Progenitor cell of endocrine pancreas (in vitro differentiated cells): Measurements from ENCODE around the gene TARDBP. TPM values are rescaled to one million over a fixed set of nuclear protein-coding genes. Genes with fewer than 3 reads are reported as not detected.

Source experiments
- DNase-seq: peaks from one replicate; pipeline ENCODE4 v3.0.0; 2021; ENCODE audit warnings: low spot score; ENCODE audit not compliant: unreplicated experiment
- H3K27ac Mint-ChIP-seq: 2 replicates; pipeline ENCODE4 v1.8.0; 2021; ENCODE audit warnings: mild to moderate bottlenecking, moderate library complexity, mixed read lengths
- H3K27me3 Mint-ChIP-seq: 2 replicates; pipeline ENCODE4 v1.8.0; 2021; ENCODE audit warnings: mixed read lengths
- H3K36me3 Mint-ChIP-seq: 2 replicates; pipeline ENCODE4 v1.8.0; 2022; ENCODE audit warnings: mixed read lengths; ENCODE audit not compliant: insufficient read depth
- H3K4me1 Mint-ChIP-seq: 2 replicates; pipeline ENCODE4 v1.8.0; 2021; ENCODE audit warnings: low read depth, mixed read lengths
- H3K4me3 Mint-ChIP-seq: 2 replicates; pipeline ENCODE4 v1.8.0; 2021; ENCODE audit warnings: low read depth, mild to moderate bottlenecking, moderate library complexity, mixed read lengths
- H3K9me3 Mint-ChIP-seq: 2 replicates; pipeline ENCODE4 v1.8.0; 2021; ENCODE audit warnings: low read depth, mixed read lengths
- total RNA-seq: library from RNA; stranded (reverse); gene quantifications from 2 replicates; pipeline ENCODE4 v1.2.1, GENCODE V29; 2021
- TF ChIP-seq, protein P1 (sequence below): fragments of 200-600 bp; sonication (generic); IDR thresholded peaks from one replicate; pipeline ENCODE4 v1.5.0; 2021; ENCODE audit warnings: antibody characterized with exemption, mild to moderate bottlenecking; ENCODE audit not compliant: unreplicated experiment

TARDBP gene
- total RNA-seq, 1 donor from 2014 or later: 197 TPM

DNA sequence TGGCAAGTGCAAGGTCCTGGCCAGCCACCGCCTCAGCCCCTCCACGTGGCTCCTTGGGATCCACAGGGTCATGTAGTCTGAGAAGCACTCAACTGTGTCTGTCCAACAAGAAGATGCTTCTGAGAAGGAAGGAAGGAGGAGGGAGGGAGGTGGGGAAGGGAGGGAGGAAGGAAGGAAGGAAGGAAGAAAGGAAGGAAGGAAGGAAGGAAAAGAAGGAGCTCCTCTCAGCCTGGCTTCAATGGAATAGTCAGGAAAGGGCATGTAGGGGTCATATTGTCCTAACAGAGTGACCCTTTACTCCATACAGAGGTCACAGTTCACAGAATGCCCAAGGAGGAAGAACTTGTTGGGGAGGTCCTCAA is 42.5 kb upstream of the TARDBP start:
- no peak overlapping the region for H3K27ac Mint-ChIP-seq

DNA sequence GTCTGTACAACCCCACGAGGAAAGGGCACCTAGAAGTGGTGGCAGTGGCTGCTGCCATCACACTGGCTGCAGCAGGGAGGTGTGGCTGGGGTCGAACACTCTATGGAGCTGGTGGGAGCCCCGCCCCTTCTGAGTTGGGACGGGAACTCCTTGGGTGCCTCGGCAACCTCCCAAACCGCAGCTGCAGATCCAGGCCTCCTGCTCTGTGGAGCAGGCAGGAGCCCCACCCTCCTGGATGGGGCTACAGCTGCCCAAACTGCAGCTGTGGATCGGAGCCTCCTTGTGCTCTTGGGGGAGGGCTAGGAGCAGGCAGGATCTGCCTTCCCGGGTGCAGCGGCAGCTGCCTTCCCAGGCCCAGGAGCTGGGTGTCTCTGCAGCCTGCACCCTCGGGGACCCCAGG is 38.9 kb upstream of the TARDBP start:
- Mint-ChIP-seq H3K4me3 (no peak overlapping the region), H3K36me3 (no peaks in the 10 kb centered on the region), H3K4me1 (peaks cover 9% of the 10 kb centered on the region), H3K27me3 (peaks cover 6% of the 10 kb centered on the region), H3K27ac (no peak overlapping the region), H3K9me3 (no peaks in the 10 kb centered on the region)
- TF ChIP-seq, protein P1, sequence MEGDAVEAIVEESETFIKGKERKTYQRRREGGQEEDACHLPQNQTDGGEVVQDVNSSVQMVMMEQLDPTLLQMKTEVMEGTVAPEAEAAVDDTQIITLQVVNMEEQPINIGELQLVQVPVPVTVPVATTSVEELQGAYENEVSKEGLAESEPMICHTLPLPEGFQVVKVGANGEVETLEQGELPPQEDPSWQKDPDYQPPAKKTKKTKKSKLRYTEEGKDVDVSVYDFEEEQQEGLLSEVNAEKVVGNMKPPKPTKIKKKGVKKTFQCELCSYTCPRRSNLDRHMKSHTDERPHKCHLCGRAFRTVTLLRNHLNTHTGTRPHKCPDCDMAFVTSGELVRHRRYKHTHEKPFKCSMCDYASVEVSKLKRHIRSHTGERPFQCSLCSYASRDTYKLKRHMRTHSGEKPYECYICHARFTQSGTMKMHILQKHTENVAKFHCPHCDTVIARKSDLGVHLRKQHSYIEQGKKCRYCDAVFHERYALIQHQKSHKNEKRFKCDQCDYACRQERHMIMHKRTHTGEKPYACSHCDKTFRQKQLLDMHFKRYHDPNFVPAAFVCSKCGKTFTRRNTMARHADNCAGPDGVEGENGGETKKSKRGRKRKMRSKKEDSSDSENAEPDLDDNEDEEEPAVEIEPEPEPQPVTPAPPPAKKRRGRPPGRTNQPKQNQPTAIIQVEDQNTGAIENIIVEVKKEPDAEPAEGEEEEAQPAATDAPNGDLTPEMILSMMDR: no peak
- no peak for DNase-seq

More for the DNA sequence above, 42.5 kb upstream of the TARDBP start:
- no peak overlapping the region for H3K4me3 Mint-ChIP-seq
- no peaks in the 10 kb centered on the region for H3K9me3 Mint-ChIP-seq
- peaks cover 11% of the 10 kb centered on the region for H3K27me3 Mint-ChIP-seq
- TF ChIP-seq, protein P1: no peak
- no peak for DNase-seq
- no peaks in the 10 kb centered on the region for H3K36me3 Mint-ChIP-seq
- peaks cover 18% of the 10 kb centered on the region for H3K4me1 Mint-ChIP-seq

DNA sequence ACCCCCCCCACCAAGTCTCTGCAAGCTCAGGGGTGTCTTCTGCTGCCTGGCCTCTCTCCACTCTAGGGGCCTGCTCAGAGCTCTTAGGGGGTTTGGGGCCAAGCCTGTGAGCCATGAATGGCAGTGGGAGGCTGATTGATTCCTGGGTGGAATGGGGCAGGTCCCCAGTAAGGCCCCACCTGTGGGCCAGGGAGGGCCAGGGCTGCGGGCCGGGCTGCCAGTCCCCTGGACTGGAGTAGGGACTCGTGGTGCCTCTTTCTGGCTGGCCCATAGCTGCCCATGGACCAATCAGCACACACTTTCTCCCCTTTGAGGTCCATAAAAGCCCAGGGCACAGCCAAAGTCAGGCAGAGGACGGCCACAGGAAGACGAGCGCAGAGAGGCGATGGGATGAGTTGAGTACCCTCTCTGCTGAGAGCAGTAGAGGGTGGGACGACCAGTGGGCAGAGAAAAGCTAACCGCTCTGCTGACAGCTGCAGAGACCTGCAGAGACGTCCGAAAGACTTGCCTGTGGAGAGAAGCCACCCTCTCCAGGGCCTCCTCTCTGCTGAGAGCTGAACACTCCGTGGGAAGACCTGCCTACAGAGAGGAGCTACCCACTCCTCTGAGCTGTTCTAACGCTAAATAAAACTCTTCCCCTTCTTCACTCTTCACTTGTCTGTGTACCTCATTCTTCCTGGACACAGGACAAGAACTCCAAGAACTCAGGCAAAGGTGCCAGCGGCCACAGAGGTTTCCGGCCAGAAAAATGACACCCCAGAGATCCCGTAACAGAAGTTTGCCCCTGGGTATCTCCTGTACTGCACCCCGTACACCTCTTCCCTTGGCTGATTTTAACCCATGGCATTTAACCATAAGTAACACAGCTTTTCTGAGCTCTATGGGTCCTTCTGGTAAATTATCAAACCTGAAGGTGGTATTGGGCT is 38.2 kb upstream of the TARDBP start:
- no peak overlapping the region for H3K27ac Mint-ChIP-seq
- H3K9me3 Mint-ChIP-seq: no peaks in the 10 kb centered on the region
- TF ChIP-seq, protein P1: no peak
- peaks cover 6% of the 10 kb centered on the region for H3K4me1 Mint-ChIP-seq
- H3K4me3 Mint-ChIP-seq: no peak overlapping the region
- H3K36me3 Mint-ChIP-seq: no peaks in the 10 kb centered on the region
- H3K27me3 Mint-ChIP-seq: peaks cover 11% of the 10 kb centered on the region
- no peak for DNase-seq

DNA sequence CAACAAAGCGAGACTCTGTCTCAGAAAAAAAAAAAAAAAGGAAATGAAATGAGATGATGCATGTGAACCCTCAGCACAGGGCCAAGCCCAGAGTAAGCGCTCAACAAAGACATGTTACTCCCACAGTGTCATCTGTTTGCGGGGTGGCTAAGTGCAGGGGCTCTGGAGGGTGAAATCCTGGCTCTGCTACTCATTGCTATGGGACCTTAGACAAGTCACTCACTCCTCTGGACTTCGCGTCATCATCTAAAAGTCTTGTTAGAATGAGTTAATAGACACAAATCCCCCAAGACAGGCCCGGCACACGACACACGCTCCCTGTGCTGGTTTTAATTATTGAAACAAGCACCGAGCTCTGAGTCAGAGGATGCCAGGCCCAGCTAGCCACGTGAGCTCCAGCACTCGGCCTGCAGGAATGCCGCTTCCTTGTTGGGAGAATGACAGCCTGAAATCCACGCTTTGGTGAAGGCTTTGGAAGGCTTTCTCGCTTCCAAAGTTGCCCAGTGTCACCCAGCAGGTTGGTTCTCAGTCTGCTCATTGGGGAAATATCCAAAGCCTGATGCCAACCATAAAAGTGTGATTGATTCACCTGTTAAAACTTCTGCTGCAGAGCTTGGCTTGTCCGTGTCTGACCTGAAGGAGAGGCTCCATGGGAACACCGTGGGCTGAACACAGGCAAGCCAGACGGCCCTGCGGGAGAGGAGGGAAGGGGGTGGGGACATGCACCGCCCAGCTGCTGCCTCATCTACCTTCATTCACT is 36.7 kb upstream of the TARDBP start:
- Mint-ChIP-seq H3K9me3 (no peaks in the 10 kb centered on the region), H3K27me3 (peaks cover 12% of the 10 kb centered on the region), H3K27ac (no peak overlapping the region), H3K36me3 (no peaks in the 10 kb centered on the region), H3K4me1 (no peaks in the 10 kb centered on the region), H3K4me3 (no peak overlapping the region)
- TF ChIP-seq, protein P1: no peak
- DNase-seq: no peak

DNA sequence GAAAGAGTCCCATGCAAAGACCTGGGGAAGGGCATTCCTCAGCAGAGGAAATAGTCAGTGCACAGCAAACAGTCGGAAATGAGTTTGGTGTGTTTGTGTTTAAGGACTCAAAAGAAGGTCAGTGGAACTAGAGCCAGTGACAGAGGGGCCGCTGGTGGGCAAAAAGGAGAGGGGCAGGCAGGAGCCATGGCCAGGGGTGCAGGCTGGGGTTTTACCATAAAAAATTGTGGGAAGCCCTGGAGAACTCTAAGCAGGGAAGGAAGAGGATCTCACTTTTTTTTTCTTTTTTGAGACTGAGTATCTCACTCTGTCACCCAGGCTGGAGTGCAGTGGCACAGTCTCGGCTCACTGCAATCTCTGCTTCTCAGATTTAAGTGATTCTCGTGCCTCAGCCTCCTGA is 33.7 kb upstream of the TARDBP start:
- Mint-ChIP-seq H3K4me1 (no peaks in the 10 kb centered on the region), H3K27ac (no peak overlapping the region), H3K36me3 (no peaks in the 10 kb centered on the region), H3K4me3 (no peak overlapping the region), H3K27me3 (peaks cover 24% of the 10 kb centered on the region), H3K9me3 (no peaks in the 10 kb centered on the region)
- TF ChIP-seq, protein P1: no peak
- no peak for DNase-seq
